ENCODE results near the gene C1orf116.

- no peak for TF ChIP-seq CTCF (IDR thresholded peaks at IDR 0.05)
- no peak for TF ChIP-seq EZH2 (IDR thresholded peaks at IDR 0.05)
Observed at GRCh38 chr1:206986402-206986801, 46.2 kb downstream of the C1orf116 start.

Measured in neural progenitor cell (in vitro differentiated cells).